Thymus (tissue), 11 donors: ENCODE measurements around the gene XPO5. TPM values are rescaled to one million over a fixed set of nuclear protein-coding genes. Genes with fewer than 3 reads are reported as not detected.
"Not testable (repeated sequence)": the region's sequence is repeated elsewhere in the genome, so short reads cannot be mapped to it uniquely, and the experiment has no call there.

Experiments used
- DNase-seq, 9 donors: peaks; one replicate each; pipeline ENCODE4 v3.0.0-alpha.2; 2013; ENCODE audit warnings: low spot score in 9 of 9, low read depth in 6 of 9, missing footprints in 1 of 9
- H3K27ac ChIP-seq, 2 donors: one replicate each; pipeline ENCODE4 v1.5.1; 2013; ENCODE audit warnings: control low read depth in 1 of 2, low read depth in 1 of 2, low read length in 1 of 2, mild to moderate bottlenecking in 1 of 2, moderate library complexity in 1 of 2
- H3K27me3 ChIP-seq, 2 donors: one replicate each; pipeline ENCODE4 v1.5.1; 2013; ENCODE audit warnings: low read length in 1 of 2; ENCODE audit not compliant: control insufficient read depth in 2 of 2, insufficient read depth in 1 of 2
- H3K36me3 ChIP-seq, 2 donors: one replicate each; pipeline ENCODE4 v1.5.1; 2013; ENCODE audit warnings: low read length in 1 of 2, mild to moderate bottlenecking in 1 of 2, moderate library complexity in 1 of 2; ENCODE audit not compliant: control insufficient read depth in 2 of 2, insufficient read depth in 2 of 2
- H3K4me1 ChIP-seq, 2 donors: one replicate each; pipeline ENCODE4 v1.5.1; 2013; ENCODE audit warnings: low read length in 2 of 2; ENCODE audit not compliant: control insufficient read depth in 2 of 2, insufficient read depth in 2 of 2
- H3K4me3 ChIP-seq, 2 donors: one replicate each; pipeline ENCODE4 v1.5.1; 2013; ENCODE audit warnings: low read length in 2 of 2, control low read depth in 1 of 2, mild to moderate bottlenecking in 1 of 2
- H3K9me3 ChIP-seq, 2 donors: one replicate each; pipeline ENCODE4 v1.5.1; 2013; ENCODE audit warnings: low read length in 1 of 2, mild to moderate bottlenecking in 1 of 2; ENCODE audit not compliant: control insufficient read depth in 2 of 2, insufficient read depth in 1 of 2
- WGBS: extraction: QIAGEN DNeasy Blood & Tissue Kit; methylation state at CpG from one replicate; pipeline ENCODE4 v1.1.7; 2013; 5-methylcytosine and 5-hydroxymethylcytosine counted together
- polyA plus RNA-seq: library from polyadenylated mRNA; stranded (reverse); fragments of 200-250 nt; gene quantifications from one replicate; pipeline ENCODE4 v1.2.3, GENCODE V29; 2013
- total RNA-seq: library from RNA; stranded (reverse); fragments of 120-200 nt; gene quantifications from one replicate; pipeline ENCODE4 v1.2.4, GENCODE V29; 2013
- donor health status: healthy.

The XPO5 gene
- total and polyA plus RNA-seq, 2 donors, result 16.7 to 22.4 TPM

DNA sequence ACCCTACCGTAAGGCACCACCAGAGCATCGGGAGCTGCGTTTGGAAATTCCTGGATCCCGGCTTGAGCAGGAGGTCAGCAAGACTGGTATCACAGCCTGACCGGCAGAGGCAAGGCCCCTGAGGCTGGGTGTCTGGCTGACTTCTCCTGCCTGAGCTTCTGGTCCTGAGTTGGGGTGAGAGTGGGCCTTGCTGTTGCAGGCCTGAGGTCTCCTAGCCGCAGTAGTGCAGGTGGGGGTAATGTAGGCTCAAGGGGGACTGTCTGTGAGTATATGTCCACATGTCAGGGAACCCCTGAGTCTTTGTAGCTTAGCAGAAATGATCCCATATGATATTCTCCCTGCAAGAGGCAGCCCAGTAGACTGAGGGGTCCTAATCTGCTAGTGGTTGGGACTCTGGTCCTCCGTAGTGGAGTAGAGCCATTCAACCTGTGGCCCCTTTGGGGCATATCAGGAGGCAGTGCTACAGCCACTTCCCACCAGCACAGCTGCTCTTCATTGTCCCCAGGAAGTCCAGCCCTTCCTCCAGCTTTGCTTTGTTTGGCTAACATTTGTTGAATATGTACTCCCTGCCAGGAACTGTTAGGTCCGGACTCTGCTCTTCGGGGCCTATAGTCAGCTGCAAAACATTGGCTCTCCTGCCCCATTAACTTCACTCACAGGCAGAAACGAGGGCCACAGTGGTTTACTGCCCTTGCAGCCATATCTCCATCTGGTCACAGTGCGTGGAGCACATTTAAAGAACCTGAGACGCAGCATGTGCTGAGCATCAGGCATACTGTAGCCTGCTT lies 76.6 kb downstream of the XPO5 start:
- peaks cover 0 to 11% of the 10 kb centered on the region in 2 donors for H3K4me1 ChIP-seq
- H3K4me3 ChIP-seq, result no peak overlapping the region
- H3K36me3 ChIP-seq, result peaks cover 60 to 68% of the 10 kb centered on the region in 2 donors
- DNase-seq, result no peak
- WGBS, result 98% methylated on average over 12 of the region's 12 CpGs
- H3K27me3 ChIP-seq, result no peaks in the 10 kb centered on the region
- H3K9me3 ChIP-seq, result no peaks in the 10 kb centered on the region
- H3K27ac ChIP-seq, result no peak overlapping the region

DNA sequence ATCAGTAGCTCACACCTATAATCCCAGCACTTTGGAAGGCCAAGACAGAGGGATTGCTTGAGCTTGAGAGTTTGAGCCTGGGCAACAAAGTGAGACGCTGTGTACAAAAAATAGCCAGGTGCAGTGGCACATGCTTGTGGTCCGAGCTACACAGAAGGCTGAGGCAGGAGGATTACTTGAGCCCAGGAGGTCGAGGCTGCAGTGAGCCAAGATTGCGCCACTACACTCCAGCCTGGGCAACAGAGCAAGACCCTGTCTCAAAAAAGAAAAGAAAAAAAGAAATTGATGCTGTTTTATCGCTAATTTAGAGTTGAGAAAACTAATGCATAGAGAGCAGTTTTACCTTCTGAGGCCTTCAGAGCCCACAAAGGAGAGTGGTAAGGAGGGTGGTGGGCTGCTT lies 77.5 kb downstream of the XPO5 start:
- over 99% methylated on average over 5 of the region's 5 CpGs for WGBS

DNA sequence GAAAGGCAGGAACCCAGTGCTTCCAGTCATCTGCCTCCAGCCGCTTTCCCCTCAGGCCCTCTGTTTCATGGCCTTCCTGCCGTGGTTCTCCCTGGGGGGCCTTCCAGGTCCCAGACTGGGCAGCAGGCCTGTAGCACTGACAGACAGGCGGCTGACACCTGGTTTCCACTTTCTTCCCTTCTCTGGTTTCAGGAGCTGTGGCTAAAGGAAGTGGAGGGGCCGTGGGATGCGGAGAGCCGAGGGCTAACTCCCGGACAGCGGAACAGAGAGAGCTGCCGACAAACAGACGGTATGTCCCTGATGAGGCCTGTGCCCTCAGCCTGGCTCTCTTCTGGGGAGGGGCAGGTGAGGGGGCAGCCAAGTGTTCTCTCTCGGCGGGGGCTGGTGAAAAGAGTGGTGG lies 78.1 kb downstream of the XPO5 start:
- WGBS, result 97% methylated on average over 12 of the region's 12 CpGs
- no peaks in the 10 kb centered on the region for H3K27me3 ChIP-seq
- H3K27ac ChIP-seq, result no peak overlapping the region
- H3K4me3 ChIP-seq, result no peak overlapping the region
- DNase-seq, result no peak
- peaks cover 0 to 11% of the 10 kb centered on the region in 2 donors for H3K4me1 ChIP-seq
- H3K36me3 ChIP-seq, result peaks cover 48 to 55% of the 10 kb centered on the region in 2 donors
- no peaks in the 10 kb centered on the region for H3K9me3 ChIP-seq

More for the DNA sequence above, 77.5 kb downstream of the XPO5 start:
- DNase-seq, H3K27me3 ChIP-seq, H3K27ac ChIP-seq, H3K9me3 ChIP-seq, H3K4me3 ChIP-seq: not testable (repeated sequence)
- Histone ChIP-seq H3K4me1 (peaks cover 0 to 11% of the 10 kb centered on the region in 2 donors), H3K36me3 (peaks cover 54 to 61% of the 10 kb centered on the region in 2 donors)

DNA sequence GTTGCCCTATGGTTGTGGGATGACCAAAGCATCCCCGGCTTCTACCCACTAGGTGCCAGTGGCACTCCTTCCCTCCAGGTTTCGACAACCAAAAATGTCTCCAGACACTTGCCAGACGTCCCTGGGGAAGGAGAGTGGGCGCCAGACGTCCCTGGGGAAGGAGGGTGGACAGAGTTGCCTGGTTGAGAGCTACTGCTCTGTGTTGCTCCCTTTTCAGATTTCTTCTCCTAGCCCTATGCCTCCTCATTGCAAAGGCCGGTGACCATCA lies 78.8 kb downstream of the XPO5 start:
- WGBS, result 93% methylated on average over 6 of the region's 6 CpGs

DNA sequence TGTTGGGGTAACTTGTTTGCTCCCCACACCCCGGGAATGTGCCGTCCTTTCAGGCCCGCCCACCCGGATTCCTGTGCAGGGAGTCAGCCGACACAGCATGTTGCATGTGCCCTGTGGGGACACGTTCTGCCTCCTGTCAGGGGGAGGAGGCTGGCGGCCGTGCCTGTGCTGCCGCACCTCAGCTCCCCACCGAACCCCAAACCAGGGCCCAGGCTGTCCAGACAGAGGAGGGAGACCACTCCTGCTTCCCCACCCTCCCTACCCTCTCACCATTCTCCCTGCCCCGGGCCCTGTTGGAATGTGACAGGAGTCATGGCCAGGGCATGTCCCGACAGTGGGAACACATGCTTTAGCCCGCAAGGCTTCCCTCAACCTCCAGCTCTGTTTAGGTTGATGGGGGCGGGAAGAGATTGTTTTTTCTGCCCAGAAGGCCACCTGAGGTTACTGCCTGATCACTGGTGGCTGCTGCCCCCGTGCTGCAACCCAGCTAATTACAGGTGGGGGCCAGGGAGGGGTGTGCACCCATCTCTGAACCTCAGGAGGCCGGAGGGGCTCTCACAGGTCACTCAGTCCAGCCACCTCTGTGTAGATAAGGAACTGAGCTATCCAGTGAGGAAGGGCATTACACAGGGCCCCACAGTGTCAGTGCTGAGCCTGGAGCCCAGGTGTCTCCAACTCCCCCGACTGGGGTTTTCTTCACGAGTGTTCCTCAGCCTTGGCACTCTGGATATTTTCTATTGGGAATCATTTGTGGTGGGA lies 79.3 kb downstream of the XPO5 start:
- Histone ChIP-seq H3K9me3 (no peaks in the 10 kb centered on the region), H3K36me3 (peaks cover 40 to 46% of the 10 kb centered on the region in 2 donors), H3K4me3 (no peak overlapping the region), H3K4me1 (peaks cover 0 to 15% of the 10 kb centered on the region in 2 donors), H3K27me3 (no peaks in the 10 kb centered on the region), H3K27ac (peak overlapping the region in 1 of 2 donors; percentile 33)
- no peak for DNase-seq
- 91% methylated on average over 18 of the region's 18 CpGs for WGBS

More for the DNA sequence above, 78.8 kb downstream of the XPO5 start:
- DNase-seq, result no peak
- Histone ChIP-seq H3K27ac (peak overlapping the region in 1 of 2 donors; percentile 33), H3K27me3 (no peaks in the 10 kb centered on the region), H3K4me1 (peaks cover 0 to 12% of the 10 kb centered on the region in 2 donors), H3K9me3 (no peaks in the 10 kb centered on the region), H3K36me3 (peaks cover 42 to 49% of the 10 kb centered on the region in 2 donors), H3K4me3 (no peak overlapping the region)

DNA sequence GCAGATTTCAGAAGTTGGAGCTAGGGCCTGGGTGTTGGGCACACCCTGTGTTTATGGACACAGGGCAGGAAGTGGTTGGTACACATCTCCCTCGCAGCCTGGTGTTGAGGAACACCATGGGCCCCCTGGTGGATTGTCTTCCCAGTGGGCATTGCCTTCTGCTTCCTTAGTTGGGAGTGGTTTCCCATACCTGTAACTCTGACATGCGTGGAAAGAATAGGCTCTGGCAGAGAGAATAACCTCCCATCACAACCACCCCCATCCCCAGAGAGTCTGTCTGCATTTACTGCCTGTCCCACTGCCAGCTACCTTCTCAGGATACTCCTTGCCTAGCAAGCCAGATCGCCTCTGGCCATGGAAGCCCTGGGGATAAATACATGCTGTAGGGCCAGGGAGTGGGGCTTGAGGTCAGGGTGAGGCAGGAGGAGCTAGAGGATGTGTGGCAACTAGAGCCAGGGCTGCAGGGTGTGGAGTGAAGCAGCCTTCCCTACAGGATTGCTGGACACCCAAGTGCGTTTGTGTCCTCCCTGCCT lies 80.4 kb downstream of the XPO5 start:
- WGBS, result 84% methylated on average over 4 of the region's 4 CpGs
- Histone ChIP-seq H3K4me1 (peaks cover 0 to 15% of the 10 kb centered on the region in 2 donors), H3K27ac (no peak overlapping the region), H3K36me3 (peaks cover 29 to 36% of the 10 kb centered on the region in 2 donors), H3K9me3 (no peaks in the 10 kb centered on the region), H3K4me3 (no peak overlapping the region), H3K27me3 (no peaks in the 10 kb centered on the region)
- DNase-seq, result no peak

DNA sequence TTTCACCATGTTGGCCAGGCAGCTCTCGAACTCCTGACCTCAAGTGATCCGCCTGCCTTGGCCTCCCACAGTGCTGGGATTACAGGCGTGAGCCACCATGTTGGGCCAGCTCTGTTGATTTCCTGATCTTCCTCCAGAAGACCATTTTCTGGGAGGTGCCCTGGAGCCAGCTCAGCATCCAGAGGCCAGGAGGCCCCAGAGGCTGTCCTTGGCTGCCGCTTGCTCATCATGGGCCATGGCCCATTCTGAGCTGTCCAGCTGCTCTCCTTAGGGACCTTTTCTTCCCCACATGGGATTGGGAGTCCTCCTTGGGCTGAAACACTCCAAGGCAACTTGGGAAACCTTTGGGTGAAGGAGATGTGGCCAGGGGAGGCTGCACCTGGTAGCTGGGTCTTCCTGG lies 81.1 kb downstream of the XPO5 start:
- Histone ChIP-seq H3K36me3 (peaks cover 25 to 36% of the 10 kb centered on the region in 2 donors), H3K27me3 (no peaks in the 10 kb centered on the region), H3K9me3 (no peaks in the 10 kb centered on the region), H3K27ac (no peak overlapping the region), H3K4me3 (no peak overlapping the region), H3K4me1 (peaks cover 0 to 15% of the 10 kb centered on the region in 2 donors)
- WGBS, result 98% methylated on average over 4 of the region's 4 CpGs
- no peak for DNase-seq

DNA sequence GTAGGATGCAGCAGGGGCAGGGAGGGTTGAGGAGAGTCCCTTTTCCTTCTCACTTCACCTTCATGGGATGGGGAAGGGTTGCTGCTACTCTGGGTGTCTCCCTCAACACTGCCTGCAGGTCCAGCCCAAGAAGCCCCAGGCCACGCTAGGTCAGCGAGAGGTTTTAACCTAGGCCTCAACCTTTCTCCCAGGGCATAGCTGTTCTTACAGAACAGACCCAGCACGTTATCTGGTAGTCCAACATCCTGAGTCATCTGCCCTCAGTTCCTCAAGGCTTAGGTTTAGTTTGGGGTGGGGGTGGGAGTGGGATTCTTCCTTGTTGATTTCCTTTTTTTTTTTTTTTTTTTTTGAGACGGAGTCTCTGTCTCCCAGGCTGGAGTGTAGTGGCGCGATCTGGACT lies 81.5 kb downstream of the XPO5 start:
- WGBS, result 97% methylated on average over 6 of the region's 6 CpGs
- no peak overlapping the region for H3K27ac ChIP-seq
- H3K9me3 ChIP-seq, result no peaks in the 10 kb centered on the region
- no peak for DNase-seq
- no peak overlapping the region for H3K4me3 ChIP-seq
- peaks cover 0 to 15% of the 10 kb centered on the region in 2 donors for H3K4me1 ChIP-seq
- no peaks in the 10 kb centered on the region for H3K27me3 ChIP-seq
- H3K36me3 ChIP-seq, result peaks cover 24 to 32% of the 10 kb centered on the region in 2 donors

DNA sequence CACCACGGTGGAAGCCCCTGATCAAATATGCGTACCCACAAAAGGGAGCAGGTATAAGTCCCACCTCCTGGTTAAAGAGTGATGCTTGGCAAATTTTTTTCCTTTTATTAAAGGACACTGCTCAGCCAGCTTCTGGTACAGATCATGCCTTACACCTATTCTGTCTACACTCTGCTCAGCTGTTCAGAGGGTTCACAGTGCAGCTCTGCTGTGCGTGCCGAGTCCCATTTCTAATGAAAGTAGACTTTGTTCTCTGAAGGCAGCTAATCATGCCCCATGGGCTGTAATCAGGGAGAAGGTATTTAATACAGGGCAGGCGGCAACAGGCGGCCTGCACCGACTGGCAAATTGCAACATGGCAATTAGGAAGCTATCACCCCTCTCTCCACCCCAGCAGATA lies 82.0 kb downstream of the XPO5 start:
- Histone ChIP-seq H3K36me3 (peaks cover 24 to 27% of the 10 kb centered on the region in 2 donors), H3K27ac (no peak overlapping the region), H3K9me3 (no peaks in the 10 kb centered on the region), H3K4me1 (peaks cover 0 to 15% of the 10 kb centered on the region in 2 donors), H3K4me3 (no peak overlapping the region), H3K27me3 (no peaks in the 10 kb centered on the region)
- DNase-seq, result no peak
- 96% methylated on average over 7 of the region's 7 CpGs for WGBS
